Adrenal gland (tissue), 12 donors: ENCODE data around the gene CRCP. TPM values are rescaled to one million over a fixed set of nuclear protein-coding genes. Genes with fewer than 3 reads are reported as not detected.

Experiments used
- DNase-seq, 7 donors: peaks; one replicate each; pipeline ENCODE4 v3.0.0-alpha.2; 2019 to 2020
- H3K27ac ChIP-seq, 5 donors: fragments of 200-600 bp; sonication (generic) in 4 of 5; 1 replicate in 3 of 5; 2 replicates in 2 of 5; pipeline versions ENCODE4 v1.5.1 to v1.8.0; 2016 to 2020; ENCODE audit warnings: mild to moderate bottlenecking in 1 of 5
- H3K27me3 ChIP-seq: fragments of 200-600 bp; 2 replicates; pipeline ENCODE4 v1.8.0; 2021
- H3K36me3 ChIP-seq, 2 donors: fragments of 200-600 bp; replicated peaks in 1 of 2; 1 replicate in 1 of 2; 2 replicates in 1 of 2; pipeline versions ENCODE4 v1.5.1 to v1.8.0; 2018 to 2022
- H3K4me1 ChIP-seq, 2 donors: fragments of 200-600 bp; replicated peaks in 1 of 2; 1 replicate in 1 of 2; 2 replicates in 1 of 2; pipeline versions ENCODE4 v1.5.1 to v1.8.0; 2018 to 2021
- H3K4me3 ChIP-seq, 4 donors: fragments of 200-600 bp; sonication (generic) in 3 of 4; one replicate each; pipeline ENCODE4 v1.5.1; 2016 to 2018
- H3K9me3 ChIP-seq, 3 donors: fragments of 200-600 bp; sonication (generic) in 1 of 3; replicated peaks in 1 of 3; 1 replicate in 2 of 3; 2 replicates in 1 of 3; pipeline versions ENCODE4 v1.5.1 to v1.8.0; 2016 to 2021
- POLR2A ChIP-seq, 2 donors: fragments of 450-650 bp; IDR thresholded peaks; one replicate each; pipeline ENCODE4 v1.6.1; 2017; ENCODE audit warnings: antibody characterized with exemption in 2 of 2, mild to moderate bottlenecking in 2 of 2, moderate library complexity in 1 of 2
- WGBS, 4 donors: extraction: QIAGEN DNeasy Blood & Tissue Kit in 2 of 4; methylation state at CpG; one replicate each; pipeline versions ENCODE4 v1.1.5 to v1.1.7; 2013 to 2017; 5-methylcytosine and 5-hydroxymethylcytosine counted together
- intact Hi-C, 2 donors: fragments of 100-400 bp; cut with DNase I; formaldehyde crosslinking; loops; one replicate each; pipeline versions ENCODE4 v1.14.1 to v1.15.0; 2022 to 2023
- polyA plus RNA-seq, 3 donors: library from polyadenylated mRNA; stranded (reverse); fragments of 200-250 nt in 2 of 3; fragments of 350-450 nt in 1 of 3; fragmentation: Illumina TruSeq in 1 of 3; extraction: RNeasy Lipid Tissue Mini Kit (QIAGEN cat#74804) in 1 of 3; gene quantifications; one replicate each; pipeline ENCODE4 v1.2.3, GENCODE V29; 2013 to 2014
- total RNA-seq, 9 donors: library from RNA; depleted of rRNA in 4 of 9; stranded (reverse); fragments of >200 nt in 4 of 9; fragments of 120-200 nt in 1 of 9; fragmentation: NEBNext Ultra II Directional in 1 of 9; extraction: Animal tissue kit (Norgen Biotek cat#: 25700) in 1 of 9; gene quantifications; one replicate each; pipeline versions ENCODE4 v1.1.0 to v1.2.4, GENCODE V29; 2013 to 2023
- TF ChIP-seq, protein P1 (sequence below), 6 experiments: fragments of 450-650 bp in 4 of 6; fragments of 200-600 bp in 2 of 6; sonication (generic) in 1 of 6; IDR thresholded peaks; 1 replicate in 5 of 6; 2 replicates in 1 of 6; pipeline versions ENCODE4 v1.5.1 to v1.8.0; 2016 to 2021; ENCODE audit warnings: antibody characterized with exemption in 6 of 6, mild to moderate bottlenecking in 2 of 6, moderate library complexity in 1 of 6
- donor health status: healthy with polysubstance abuse.
- donor health status: Bipolar disorder and iron deficiency.
- donor health status: DM: yes; HTN: yes; CAD: no.
- donor health status: DM: no; HTN: no; CAD: no.
- donor health status: DM: no; HTN: no; CAD: no.
- donor health status: DM: yes; HTN: yes; CAD: no.

CRCP gene
- total and polyA plus RNA-seq, 12 donors, result 14.5 to 53.3 (median 38.9) TPM

- no peaks in the 10 kb centered on the region for H3K9me3 ChIP-seq
- WGBS, 4 donors, result 22 to 38% (median 26%) methylated on average over 1 of the region's 1 CpG
- no peak for TF ChIP-seq POLR2A (IDR thresholded peaks at IDR 0.05)
- TF ChIP-seq, protein P1, sequence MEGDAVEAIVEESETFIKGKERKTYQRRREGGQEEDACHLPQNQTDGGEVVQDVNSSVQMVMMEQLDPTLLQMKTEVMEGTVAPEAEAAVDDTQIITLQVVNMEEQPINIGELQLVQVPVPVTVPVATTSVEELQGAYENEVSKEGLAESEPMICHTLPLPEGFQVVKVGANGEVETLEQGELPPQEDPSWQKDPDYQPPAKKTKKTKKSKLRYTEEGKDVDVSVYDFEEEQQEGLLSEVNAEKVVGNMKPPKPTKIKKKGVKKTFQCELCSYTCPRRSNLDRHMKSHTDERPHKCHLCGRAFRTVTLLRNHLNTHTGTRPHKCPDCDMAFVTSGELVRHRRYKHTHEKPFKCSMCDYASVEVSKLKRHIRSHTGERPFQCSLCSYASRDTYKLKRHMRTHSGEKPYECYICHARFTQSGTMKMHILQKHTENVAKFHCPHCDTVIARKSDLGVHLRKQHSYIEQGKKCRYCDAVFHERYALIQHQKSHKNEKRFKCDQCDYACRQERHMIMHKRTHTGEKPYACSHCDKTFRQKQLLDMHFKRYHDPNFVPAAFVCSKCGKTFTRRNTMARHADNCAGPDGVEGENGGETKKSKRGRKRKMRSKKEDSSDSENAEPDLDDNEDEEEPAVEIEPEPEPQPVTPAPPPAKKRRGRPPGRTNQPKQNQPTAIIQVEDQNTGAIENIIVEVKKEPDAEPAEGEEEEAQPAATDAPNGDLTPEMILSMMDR (IDR thresholded peaks at IDR 0.05), result no peak
- H3K4me1 ChIP-seq, result peaks cover 0 to 8% of the 10 kb centered on the region in 2 donors
- peak; percentile 61 to 92 (median 81) for DNase-seq
- H3K27me3 ChIP-seq, result no peaks in the 10 kb centered on the region
- no peaks in the 10 kb centered on the region for H3K36me3 ChIP-seq
- no peak overlapping the region for H3K4me3 ChIP-seq
- peak overlapping the region in 2 of 5 donors; percentile 18 to 50 for H3K27ac ChIP-seq
- intact Hi-C loops, result no loop called here
Measured at GRCh38 chr7:66187905-66188304, 73.3 kb downstream of the CRCP start.

DNA sequence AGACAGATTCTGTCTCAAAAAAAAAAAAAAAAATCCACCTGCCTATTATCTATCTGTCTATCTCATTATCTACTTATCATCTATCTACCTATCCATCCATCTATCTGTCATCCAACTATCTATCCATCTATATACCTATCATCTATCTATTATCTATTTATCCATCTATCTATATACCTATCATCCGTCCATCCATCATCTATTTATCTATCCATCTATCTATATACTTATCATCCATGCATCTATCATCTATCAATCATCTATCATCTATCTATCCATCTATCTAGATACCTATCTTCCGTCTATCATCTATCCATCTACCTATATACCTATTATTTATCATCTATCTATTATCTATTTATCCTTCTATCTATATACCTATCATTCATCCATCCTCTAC is 74.0 kb downstream of the CRCP start:
- intact Hi-C loops, result no loop called here
- H3K4me3 ChIP-seq, result no peak overlapping the region
- H3K27ac ChIP-seq, result no peak overlapping the region
- DNase-seq, result no peak
- no peaks in the 10 kb centered on the region for H3K9me3 ChIP-seq
- peaks cover 0 to 3% of the 10 kb centered on the region in 2 donors for H3K4me1 ChIP-seq
- H3K27me3 ChIP-seq, result no peaks in the 10 kb centered on the region
- no peak for TF ChIP-seq POLR2A (IDR thresholded peaks at IDR 0.05)
- TF ChIP-seq, protein P1 (IDR thresholded peaks at IDR 0.05), result no peak
- no peaks in the 10 kb centered on the region for H3K36me3 ChIP-seq
- WGBS, 4 donors, result 89 to 93% (median 91%) methylated on average over 2 of the region's 2 CpGs

- no peaks in the 10 kb centered on the region for H3K9me3 ChIP-seq
- H3K4me1 ChIP-seq, result no peaks in the 10 kb centered on the region
- intact Hi-C loops, result no loop called here
- WGBS, 4 donors, result 76 to 90% (median 84%) methylated on average over 3 to 7 of the region's 7 CpGs
- H3K27me3 ChIP-seq, result no peaks in the 10 kb centered on the region
- DNase-seq, result peak in 5 of 7 donors; percentile 23 to 61 (median 46)
- no peak overlapping the region for H3K4me3 ChIP-seq
- no peak for TF ChIP-seq POLR2A (IDR thresholded peaks at IDR 0.05)
- TF ChIP-seq, protein P1 (IDR thresholded peaks at IDR 0.05), result no peak
- no peaks in the 10 kb centered on the region for H3K36me3 ChIP-seq
- H3K27ac ChIP-seq, result no peak overlapping the region
Measured at GRCh38 chr7:66189695-66190503, 75.3 kb downstream of the CRCP start.

DNA sequence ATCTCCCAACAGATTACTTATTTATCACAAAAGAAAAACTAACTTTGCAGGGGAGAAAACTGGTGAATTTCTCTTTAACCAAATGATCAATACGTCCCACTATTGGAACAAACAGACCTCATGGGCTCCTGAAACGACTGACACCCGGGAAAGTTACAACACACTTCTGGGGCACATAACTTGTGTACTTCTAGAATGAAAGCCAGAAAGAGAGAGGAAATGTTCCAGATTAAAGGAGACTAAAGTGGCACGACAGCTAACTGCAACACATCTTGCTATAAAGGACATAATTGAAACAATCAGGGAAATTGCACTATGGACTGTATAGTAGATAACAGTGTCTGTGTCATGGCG is 75.8 kb downstream of the CRCP start:
- no peak for DNase-seq
- 72 to 88% (median 79%) methylated on average over 5 of the region's 5 CpGs for WGBS, 4 donors
- intact Hi-C loops, result no loop called here
- H3K4me3 ChIP-seq, result no peak overlapping the region
- TF ChIP-seq POLR2A (IDR thresholded peaks at IDR 0.05), result no peak
- TF ChIP-seq, protein P1 (IDR thresholded peaks at IDR 0.05), result no peak
- no peak overlapping the region for H3K27ac ChIP-seq
- no peaks in the 10 kb centered on the region for H3K9me3 ChIP-seq
- H3K27me3 ChIP-seq, result no peaks in the 10 kb centered on the region
- no peaks in the 10 kb centered on the region for H3K4me1 ChIP-seq
- no peaks in the 10 kb centered on the region for H3K36me3 ChIP-seq
